IPS-NIHi11 (cell line): ENCODE results near the gene DCAF7.

Experiments used
- DNase-seq: peaks from one replicate; pipeline ENCODE4 v3.0.0; 2012; ENCODE audit warnings: mixed read lengths, low spot score

The DCAF7 gene

GRCh38 chr17:63544467-63545301, 5.6 kb upstream of the DCAF7 start:
- DNase-seq = no peak

- no peak for DNase-seq
These were observed 3.8 kb upstream of the DCAF7 start for GRCh38 chr17:63546308-63547082.

GRCh38 chr17:63547083-63547523, 3.2 kb upstream of the DCAF7 start:
- no peak for DNase-seq

DNA sequence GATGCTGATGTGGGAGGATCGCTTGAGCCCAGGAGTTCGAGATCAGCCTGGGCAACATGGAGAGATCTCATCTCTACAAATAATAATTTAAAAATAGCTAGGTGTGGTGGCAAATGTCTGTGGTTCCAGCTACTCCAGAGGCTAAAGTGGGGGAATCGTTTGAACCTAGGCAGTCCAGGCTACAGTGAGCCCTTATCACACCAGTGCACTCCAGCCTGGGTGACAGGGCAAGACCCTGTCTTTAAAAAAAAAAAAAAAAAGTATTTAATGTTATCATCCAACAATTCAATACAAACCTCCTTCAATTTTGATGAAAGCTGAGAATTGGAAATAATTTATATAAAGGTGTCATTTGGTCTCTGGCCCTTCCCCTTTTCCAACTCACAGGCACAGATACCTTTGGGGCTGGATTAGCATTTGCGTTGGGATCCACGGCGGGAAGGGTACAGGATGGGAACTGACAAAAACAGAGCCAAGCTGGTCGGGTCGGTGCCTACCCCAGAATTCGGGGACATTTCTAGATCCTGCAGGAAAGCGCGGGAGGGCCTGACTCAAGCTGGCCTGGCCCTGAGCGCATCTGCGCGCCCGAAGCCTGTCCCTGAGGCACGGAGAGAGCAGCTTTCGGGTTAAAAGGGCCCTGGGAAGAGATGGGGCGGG, 860 bp upstream of the DCAF7 start:
- no peak for DNase-seq

DNA sequence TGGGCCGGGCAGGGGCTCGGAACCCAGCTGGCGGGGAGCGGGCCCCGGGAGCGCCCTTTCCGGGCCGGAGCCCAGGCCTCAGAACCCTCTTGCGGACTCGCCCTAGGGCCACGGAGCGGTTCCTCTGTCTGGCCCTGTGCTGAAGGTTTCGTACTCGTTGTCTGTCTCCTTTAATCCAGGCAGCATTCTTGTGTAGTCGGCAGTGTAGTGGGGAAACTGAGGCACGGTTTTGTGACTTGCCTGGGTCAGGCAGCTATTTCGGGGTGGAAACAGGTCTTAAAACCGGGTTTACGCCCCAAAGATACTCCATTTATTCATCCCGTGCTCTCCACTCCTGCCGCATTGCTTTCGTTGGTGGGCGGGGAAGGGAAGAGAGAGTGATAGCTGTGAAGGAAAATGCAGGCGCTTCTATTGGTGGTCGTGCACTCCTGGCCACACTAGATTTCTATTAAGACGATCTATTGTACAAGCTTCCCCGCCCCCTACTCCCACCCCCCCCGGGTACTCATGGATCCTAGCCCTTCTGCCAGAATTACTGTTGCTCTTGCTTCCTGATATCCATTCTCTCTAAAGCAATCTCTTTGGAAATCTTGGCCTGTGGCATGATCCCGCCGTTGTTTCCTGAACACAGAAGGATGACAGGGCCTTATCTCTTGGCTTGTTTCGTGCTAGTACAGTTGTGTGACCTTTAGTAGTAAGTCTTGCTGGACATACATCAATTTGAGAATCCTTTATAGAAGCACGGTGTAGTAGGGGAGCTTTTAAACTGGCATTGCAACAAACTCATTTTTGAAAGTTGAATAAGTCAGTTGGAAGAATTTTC, 751 bp downstream of the DCAF7 start:
- DNase-seq = peak; percentile 50

DNA sequence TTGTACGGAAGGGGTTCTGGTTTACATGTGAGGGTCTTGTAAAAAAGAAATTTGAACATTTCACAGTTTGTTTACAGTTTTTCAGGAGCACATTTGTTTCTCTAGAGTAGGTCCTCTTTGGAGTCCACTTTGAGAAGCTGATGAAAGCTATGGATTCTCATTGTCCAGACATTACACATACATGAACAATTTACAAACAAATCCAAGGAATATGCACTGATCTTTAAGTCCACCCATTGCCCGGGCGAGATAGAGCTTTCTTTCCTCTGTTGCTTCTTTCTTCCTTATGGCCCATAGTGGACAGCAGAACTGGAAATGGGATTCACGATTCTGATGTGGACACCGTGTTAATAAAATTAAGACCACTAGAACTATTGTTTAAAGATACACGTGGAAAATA, 1.9 kb downstream of the DCAF7 start:
- DNase-seq = no peak

DNA sequence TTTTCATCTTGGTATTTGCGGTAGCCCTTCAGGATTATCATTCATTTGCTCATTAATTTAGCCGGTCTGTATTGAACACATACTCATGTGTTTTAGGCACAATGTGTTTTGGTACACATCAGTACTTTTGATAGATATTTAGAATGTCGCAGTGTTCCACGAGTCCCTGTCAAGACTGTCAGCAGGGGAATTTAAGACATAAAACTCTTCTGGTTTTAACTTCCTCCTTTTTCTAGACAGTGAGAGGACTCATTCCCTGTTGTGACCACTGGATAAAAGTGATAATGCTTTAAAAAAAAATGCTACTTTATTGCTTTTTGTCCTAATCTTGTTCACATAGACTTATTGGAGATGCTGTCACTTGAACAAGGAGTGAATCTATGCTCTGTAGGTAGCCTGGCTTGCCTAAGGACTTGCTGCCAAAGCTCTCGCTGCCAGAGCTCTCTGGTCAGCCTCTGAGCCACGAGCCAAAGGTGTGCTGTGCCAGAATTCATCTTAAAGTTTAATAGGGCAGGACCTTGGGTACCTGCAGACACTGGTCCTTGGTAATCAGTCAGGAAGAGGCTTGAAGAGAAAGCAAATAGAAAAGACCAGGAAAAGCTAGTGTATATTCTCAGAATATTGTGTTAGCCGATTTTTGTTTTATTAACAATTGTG, 5.4 kb downstream of the DCAF7 start:
- DNase-seq = no peak

GRCh38 chr17:63557416-63557815, 7.1 kb downstream of the DCAF7 start:
- no peak for DNase-seq

DNA sequence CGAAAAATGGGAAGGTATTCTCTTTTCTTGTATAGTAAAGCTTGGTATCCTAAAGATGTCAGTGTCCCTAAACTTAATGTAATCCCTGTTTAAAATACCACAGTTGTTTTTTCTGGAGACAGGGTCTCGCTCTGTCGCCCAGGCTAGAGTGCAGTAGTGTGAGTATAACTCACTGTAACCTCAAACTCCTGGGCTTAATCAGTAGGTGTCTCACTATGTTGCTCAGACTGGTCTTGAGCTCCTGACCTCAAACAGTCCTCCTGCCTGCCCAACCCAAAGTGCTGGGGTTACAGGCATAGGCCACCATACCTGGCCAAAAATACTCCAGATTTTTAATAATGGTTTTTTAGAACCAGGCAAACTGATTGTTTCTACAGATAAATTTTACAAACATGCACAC, 8.2 kb downstream of the DCAF7 start:
- no peak for DNase-seq

DNA sequence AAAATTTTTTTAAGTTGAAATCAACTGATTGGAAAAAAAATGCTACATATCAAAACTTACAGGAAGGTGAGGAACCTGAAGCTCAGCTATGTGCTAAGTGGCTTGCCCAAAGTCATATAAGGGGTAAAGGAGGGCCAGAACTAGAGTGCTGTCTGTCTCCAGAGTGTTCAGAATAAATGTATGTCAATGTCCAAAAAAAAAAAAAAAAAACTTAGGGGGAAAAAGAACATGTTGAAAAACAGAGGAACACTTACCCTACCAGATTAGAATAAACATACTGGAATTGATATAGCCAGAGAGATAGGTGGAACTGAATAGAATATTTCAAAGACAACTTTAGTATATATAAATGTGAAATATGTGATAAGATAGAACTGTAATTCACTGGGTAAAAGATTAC, 11.5 kb downstream of the DCAF7 start:
- DNase-seq = no peak

DNA sequence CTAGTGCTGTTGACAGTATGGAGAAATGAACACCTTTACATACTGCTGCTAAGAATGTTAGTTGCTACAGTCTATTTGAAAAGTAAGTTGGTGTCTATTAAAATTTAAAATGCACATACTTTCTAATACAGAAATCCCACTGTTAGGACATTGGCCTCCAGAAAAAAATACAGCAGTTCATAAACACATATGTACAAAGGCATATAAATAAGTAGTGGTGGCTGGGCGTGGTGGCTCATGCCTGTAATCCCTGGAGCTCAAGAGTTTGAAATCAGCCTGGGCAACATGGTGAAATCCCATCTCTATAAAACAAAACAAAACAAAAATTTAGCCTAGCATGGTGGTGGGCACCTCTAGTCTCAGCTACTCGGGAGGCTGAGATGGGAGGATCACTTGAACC, 13.1 kb downstream of the DCAF7 start:
- DNase-seq = no peak

GRCh38 chr17:63564562-63564961, 14.3 kb downstream of the DCAF7 start:
- no peak for DNase-seq

GRCh38 chr17:63567229-63567628, 17.0 kb downstream of the DCAF7 start:
- DNase-seq = no peak

DNA sequence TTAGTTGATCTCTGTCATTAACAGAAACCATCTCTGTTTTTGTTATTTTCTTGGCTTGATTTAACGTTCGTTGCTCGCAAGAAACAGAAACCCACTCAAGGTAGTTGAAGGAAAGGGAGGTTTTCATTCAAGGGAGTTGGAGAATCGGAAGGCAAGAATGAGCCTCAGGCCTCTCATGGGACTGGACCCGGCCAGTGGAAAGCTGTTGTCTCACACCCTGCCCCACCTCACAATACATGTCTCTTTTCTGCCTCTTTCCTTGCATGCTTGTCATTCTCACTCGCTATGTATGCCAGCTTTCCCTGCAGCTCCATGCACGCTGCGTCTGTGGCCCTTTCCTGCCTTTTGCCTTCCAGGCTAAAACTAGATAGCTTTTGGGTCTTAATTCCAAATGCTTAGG, 18.3 kb downstream of the DCAF7 start:
- no peak for DNase-seq

- DNase-seq = no peak
These were observed 21.5 kb downstream of the DCAF7 start for GRCh38 chr17:63571632-63572310.

DNA sequence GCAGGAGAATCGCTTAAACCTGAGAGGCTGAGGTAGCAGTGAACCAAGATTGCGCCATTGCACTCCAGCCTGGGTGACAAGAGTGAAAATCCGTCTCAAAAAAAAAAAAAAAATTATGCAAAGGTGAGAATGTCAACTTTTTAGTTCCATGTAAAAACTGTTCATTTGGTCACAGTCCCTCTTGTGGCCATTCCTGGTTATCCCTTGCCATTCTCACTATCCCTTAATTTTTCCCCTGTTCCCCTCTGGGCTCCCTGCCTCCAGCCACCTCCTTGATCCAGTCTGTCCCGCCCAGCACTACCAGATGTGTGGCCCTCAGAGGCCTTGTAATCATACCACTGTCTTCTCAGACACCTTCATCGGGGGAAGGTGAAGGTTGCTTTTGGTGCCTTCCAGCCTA, 23.4 kb downstream of the DCAF7 start:
- peak; percentile 42 for DNase-seq

GRCh38 chr17:63578027-63578768, 27.9 kb downstream of the DCAF7 start:
- DNase-seq = no peak

DNA sequence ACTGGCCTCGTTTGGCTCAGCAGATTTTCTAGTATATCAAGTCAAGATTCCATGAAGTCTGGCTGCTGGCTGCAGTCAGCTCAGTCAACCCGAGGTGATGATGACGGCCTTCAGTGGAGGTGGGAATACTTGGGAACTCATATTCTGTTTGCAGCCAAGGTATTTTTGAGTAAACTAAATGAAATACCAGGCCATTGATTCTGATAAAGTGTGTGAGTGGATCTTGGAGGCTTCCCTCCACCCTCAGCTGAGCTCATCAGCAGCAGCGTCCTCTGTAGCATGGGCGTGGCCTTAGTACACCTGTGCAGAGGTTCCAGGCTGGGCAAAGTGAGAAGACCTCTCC, 28.5 kb downstream of the DCAF7 start:
- DNase-seq = no peak

DNA sequence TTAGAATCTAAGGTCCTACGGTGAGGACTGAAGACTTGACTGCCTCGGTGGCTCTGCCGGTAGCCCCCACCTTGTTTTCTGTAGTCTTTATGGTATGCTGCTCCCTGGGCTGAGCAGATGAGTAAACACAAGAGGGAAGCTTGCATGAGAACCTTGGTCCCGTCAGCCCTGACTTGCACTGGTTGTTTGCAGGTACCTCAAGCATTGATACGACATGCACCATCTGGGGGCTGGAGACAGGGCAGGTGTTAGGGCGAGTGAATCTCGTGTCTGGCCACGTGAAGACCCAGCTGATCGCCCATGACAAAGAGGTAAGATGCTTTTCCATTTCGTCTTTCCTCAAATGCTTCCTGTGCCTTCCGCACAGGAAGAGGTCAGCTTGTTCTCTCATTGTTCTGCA, 29.4 kb downstream of the DCAF7 start:
- DNase-seq = no peak

DNA sequence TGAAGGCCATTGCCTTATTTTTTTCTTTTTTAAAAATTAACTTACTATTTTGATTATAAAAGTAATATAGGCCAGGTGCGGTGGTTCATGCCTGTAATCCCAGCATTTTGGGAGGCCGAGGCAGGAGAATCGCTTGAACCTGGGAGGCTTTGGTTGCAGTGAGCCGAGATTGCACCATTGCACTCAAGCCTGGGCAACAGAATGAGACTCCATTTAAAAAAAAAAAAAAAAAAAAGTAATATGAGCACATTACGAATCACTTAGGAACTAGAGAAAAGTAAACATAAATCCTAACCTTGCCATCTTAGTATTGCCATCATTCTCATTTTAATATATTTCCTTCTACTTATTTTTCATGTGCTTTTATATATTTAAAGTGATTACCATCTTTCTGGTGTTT, 37.5 kb downstream of the DCAF7 start:
- DNase-seq = no peak
